GM12891 (cell line): ENCODE measurements around the gene JADE2.

Experiments
- DNase-seq: peaks from one replicate; pipeline ENCODE4 v3.0.0; 2011; ENCODE audit warnings: low spot score; ENCODE audit not compliant: insufficient read length
- FAIRE-seq: peaks from 2 replicates; lab custom pipeline; 2011; peaks lifted over from hg19 to GRCh38; lab: Jason Lieb, UNC
- PAX5 ChIP-seq: IDR thresholded peaks from 2 replicates; pipeline ENCODE4 v1.6.1; 2011; ENCODE audit warnings: low read length, moderate library complexity, mild to moderate bottlenecking; ENCODE audit not compliant: insufficient read depth, severe bottlenecking
- POLR2A ChIP-seq: IDR thresholded peaks from 2 replicates; pipeline ENCODE4 v1.6.1; 2011; ENCODE audit warnings: low read depth, low read length, control low read depth
- POLR2AphosphoS5 ChIP-seq: IDR thresholded peaks from 2 replicates; pipeline ENCODE4 v1.6.1; 2011; ENCODE audit warnings: low read depth, low read length, control low read depth
- POU2F2 ChIP-seq: IDR thresholded peaks from 2 replicates; pipeline ENCODE4 v1.6.1; 2011; ENCODE audit warnings: low read depth, mild to moderate bottlenecking, control low read depth, low read length, moderate library complexity
- SPI1 ChIP-seq: IDR thresholded peaks from 2 replicates; pipeline ENCODE4 v1.6.1; 2011; ENCODE audit warnings: low read depth, low read length, control low read depth
- TAF1 ChIP-seq: IDR thresholded peaks from 2 replicates; pipeline ENCODE4 v1.6.1; 2011; ENCODE audit warnings: low read depth, low read length, control low read depth

The JADE2 gene

GRCh38 chr5:134523543-134524271 is 1.8 kb upstream of the JADE2 start:
- TF ChIP-seq TAF1 (no peak), SPI1 (no peak), POLR2A (no peak), POLR2AphosphoS5 (no peak), POU2F2 (no peak), PAX5 (no peak)
- FAIRE-seq (no peak), DNase-seq (no peak)

GRCh38 chr5:134524272-134524825 is 1.1 kb upstream of the JADE2 start:
- 0 out of 2 replicates have a peak, but pooled peaks have one; percentile 15 for TF ChIP-seq POLR2A
- TF ChIP-seq POLR2AphosphoS5, result peak; percentile 34; the same call in 1 of the 2 replicates
- no peak for TF ChIP-seq TAF1
- DNase-seq (peak; percentile 62), FAIRE-seq (peak; percentile 60)

GRCh38 chr5:134525683-134526482 is 413 bp downstream of the JADE2 start:
- FAIRE-seq, result peak; percentile 57
- TF ChIP-seq POU2F2 (no peak), SPI1 (no peak), TAF1 (no peak; the same call in 1 of the 2 replicates), POLR2A (peak; percentile 66; the same call in 1 of the 2 replicates)
- DNase-seq, result no peak

GRCh38 chr5:134526483-134527155 is 1.1 kb downstream of the JADE2 start:
- DNase-seq, result peak; percentile 66
- no peak for FAIRE-seq

GRCh38 chr5:134527156-134527960 is 1.9 kb downstream of the JADE2 start:
- no peak for TF ChIP-seq SPI1
- no peak for TF ChIP-seq POU2F2
- TF ChIP-seq TAF1, result no peak
- no peak for TF ChIP-seq PAX5
- no peak for TF ChIP-seq POLR2A
- TF ChIP-seq POLR2AphosphoS5, result no peak
- FAIRE-seq (peak; percentile 92), DNase-seq (peak; percentile 83)

More at GRCh38 chr5:134526483-134527155, 1.1 kb downstream of the JADE2 start:
- no peak for TF ChIP-seq POU2F2
- peak; percentile 42; the same call in 1 of the 2 replicates for TF ChIP-seq TAF1

GRCh38 chr5:134527961-134528424 is 2.5 kb downstream of the JADE2 start:
- TF ChIP-seq POLR2A, result no peak
- TF ChIP-seq POLR2AphosphoS5, result no peak
- TF ChIP-seq PAX5, result no peak
- TF ChIP-seq TAF1, result no peak
- no peak for TF ChIP-seq POU2F2
- TF ChIP-seq SPI1, result no peak
- FAIRE-seq (no peak), DNase-seq (no peak)

- FAIRE-seq (no peak), DNase-seq (no peak)
- no peak for TF ChIP-seq POU2F2
- no peak for TF ChIP-seq PAX5
- no peak for TF ChIP-seq TAF1
- TF ChIP-seq POLR2A, result no peak
- TF ChIP-seq POLR2AphosphoS5, result no peak
- no peak for TF ChIP-seq SPI1
Measured at GRCh38 chr5:134528556-134528955, 3.1 kb downstream of the JADE2 start.

- DNase-seq (no peak), FAIRE-seq (no peak)
- TF ChIP-seq PAX5, result no peak
- no peak for TF ChIP-seq POU2F2
- no peak for TF ChIP-seq TAF1
- TF ChIP-seq SPI1, result no peak
- no peak for TF ChIP-seq POLR2AphosphoS5
- TF ChIP-seq POLR2A, result no peak
Measured at GRCh38 chr5:134529460-134529859, 4.0 kb downstream of the JADE2 start.
